ENCODE measurements around the gene PSG5.
"Not testable (repeated sequence)": the region's sequence is repeated elsewhere in the genome, so short reads cannot be mapped to it uniquely, and the experiment has no call there.

DNA sequence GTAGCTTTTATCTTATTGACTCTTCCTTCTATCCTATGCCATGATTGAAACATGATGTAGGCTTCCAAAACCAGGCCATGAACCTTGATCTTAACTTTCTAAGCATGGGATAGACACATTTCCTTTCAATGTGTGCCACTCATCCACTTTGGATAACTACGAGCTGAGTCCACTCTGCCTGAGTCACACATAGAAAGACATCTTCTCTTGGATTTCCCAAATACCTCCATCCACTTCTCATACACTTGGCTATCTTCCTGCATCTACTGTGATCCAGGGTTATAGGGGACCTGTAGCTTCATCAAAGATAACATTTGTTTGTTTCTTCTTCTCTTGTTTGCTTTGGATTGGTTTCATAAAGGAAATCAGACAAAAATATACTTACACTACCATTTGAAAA is 44.6 kb downstream of the PSG5 start:
- TF ChIP-seq, protein P1, sequence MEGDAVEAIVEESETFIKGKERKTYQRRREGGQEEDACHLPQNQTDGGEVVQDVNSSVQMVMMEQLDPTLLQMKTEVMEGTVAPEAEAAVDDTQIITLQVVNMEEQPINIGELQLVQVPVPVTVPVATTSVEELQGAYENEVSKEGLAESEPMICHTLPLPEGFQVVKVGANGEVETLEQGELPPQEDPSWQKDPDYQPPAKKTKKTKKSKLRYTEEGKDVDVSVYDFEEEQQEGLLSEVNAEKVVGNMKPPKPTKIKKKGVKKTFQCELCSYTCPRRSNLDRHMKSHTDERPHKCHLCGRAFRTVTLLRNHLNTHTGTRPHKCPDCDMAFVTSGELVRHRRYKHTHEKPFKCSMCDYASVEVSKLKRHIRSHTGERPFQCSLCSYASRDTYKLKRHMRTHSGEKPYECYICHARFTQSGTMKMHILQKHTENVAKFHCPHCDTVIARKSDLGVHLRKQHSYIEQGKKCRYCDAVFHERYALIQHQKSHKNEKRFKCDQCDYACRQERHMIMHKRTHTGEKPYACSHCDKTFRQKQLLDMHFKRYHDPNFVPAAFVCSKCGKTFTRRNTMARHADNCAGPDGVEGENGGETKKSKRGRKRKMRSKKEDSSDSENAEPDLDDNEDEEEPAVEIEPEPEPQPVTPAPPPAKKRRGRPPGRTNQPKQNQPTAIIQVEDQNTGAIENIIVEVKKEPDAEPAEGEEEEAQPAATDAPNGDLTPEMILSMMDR (conservative IDR thresholded peaks at IDR 0.05; ENCODE audit: low read length): not testable (repeated sequence)
- TF ChIP-seq EZH2phosphoT487 (IDR thresholded peaks at IDR 0.05; ENCODE audit: borderline replicate concordance): not testable (repeated sequence)
